GM10266 (cell line): ENCODE results near the gene RCAN3.
A peak's percentile ranks its signal among the peaks of the same experiment; 100 is the strongest.
"Not testable (repeated sequence)": the region's sequence is repeated elsewhere in the genome, so short reads cannot be mapped to it uniquely, and the experiment has no call there.

Experiments used
- DNase-seq: peaks from one replicate; pipeline ENCODE4 v3.0.0; 2012; ENCODE audit errors: extremely low spot score
- CTCF ChIP-seq: IDR thresholded peaks from 2 replicates; pipeline ENCODE4 v1.5.1; 2012; ENCODE audit warnings: mild to moderate bottlenecking, low read depth; ENCODE audit not compliant: control insufficient read depth, insufficient read depth; ENCODE audit errors: missing control alignments

The RCAN3 gene

GRCh38 chr1:24502709-24503058, at the start of gene RCAN3:
Gene RCAN3 (plus strand): TSS chr1:24502836. CDS start chr1:24514373, 11,537 bp downstream.
- peak; percentile 99 for DNase-seq
- peak; percentile 1 for TF ChIP-seq CTCF

GRCh38 chr1:24452922-24453485, 49.6 kb upstream of the RCAN3 start:
- no peak for TF ChIP-seq CTCF
- no peak for DNase-seq

- no peak for TF ChIP-seq CTCF
- DNase-seq: no peak
Measured at GRCh38 chr1:24454673-24455072, 48.0 kb upstream of the RCAN3 start.

- no peak for DNase-seq
- no peak for TF ChIP-seq CTCF
Measured at GRCh38 chr1:24455272-24455671, 47.4 kb upstream of the RCAN3 start.

GRCh38 chr1:24457866-24458265, 44.8 kb upstream of the RCAN3 start:
- no peak for DNase-seq
- TF ChIP-seq CTCF: no peak

GRCh38 chr1:24459551-24460266, 42.9 kb upstream of the RCAN3 start:
- no peak for DNase-seq
- TF ChIP-seq CTCF: no peak

GRCh38 chr1:24462128-24462527, 40.5 kb upstream of the RCAN3 start:
- DNase-seq: not testable (repeated sequence)
